Activated CD8-positive, alpha-beta T cell treated with anti-CD3 and anti-CD28 coated beads for 36 hours (primary cell): ENCODE data around the gene PKHD1. TPM values are rescaled to one million over a fixed set of nuclear protein-coding genes. Genes with fewer than 3 reads are reported as not detected.

Experiments
- ATAC-seq: fragments of 200-7000 bp; cut with Tn5 transposase; one replicate; pipeline ENCODE4 v1.10.0; 2021; ENCODE audit warnings: mild to moderate bottlenecking, moderate library complexity
- CTCF ChIA-PET: fragments of 350-600 bp; sonication (Branson Sonifier 250); formaldehyde crosslinking; loops from one replicate; lab custom pipeline; 2021; ENCODE audit warnings: antibody characterized with exemption; lab: Charles Lee
- POLR2A ChIA-PET: fragments of 350-600 bp; sonication (Branson Sonifier 250); formaldehyde crosslinking; loops from one replicate; lab custom pipeline; 2021; ENCODE audit warnings: antibody characterized with exemption; lab: Charles Lee
- DNase-seq: peaks from one replicate; pipeline ENCODE4 v3.0.0-alpha.2; 2020
- H3K27ac Mint-ChIP-seq: one replicate; pipeline ENCODE4 v1.8.0; 2021; ENCODE audit warnings: mild to moderate bottlenecking, mixed read lengths
- H3K27me3 Mint-ChIP-seq: one replicate; pipeline ENCODE4 v1.8.0; 2021; ENCODE audit warnings: mixed read lengths
- H3K36me3 Mint-ChIP-seq: one replicate; pipeline ENCODE4 v1.8.0; 2021; ENCODE audit warnings: low read depth, mixed read lengths
- H3K4me1 Mint-ChIP-seq: one replicate; pipeline ENCODE4 v1.8.0; 2021; ENCODE audit warnings: low read depth, mixed read lengths
- H3K4me3 Mint-ChIP-seq: one replicate; pipeline ENCODE4 v1.8.0; 2021; ENCODE audit warnings: mild to moderate bottlenecking, moderate library complexity, mixed read lengths
- H3K9me3 Mint-ChIP-seq: one replicate; pipeline ENCODE4 v1.8.0; 2021; ENCODE audit warnings: mixed read lengths
- intact Hi-C: fragments of 100-400 bp; cut with micrococcal nuclease; formaldehyde crosslinking; loops from one replicate; pipeline ENCODE4 v1.10.0; 2022
- total RNA-seq, 2 experiments: library from RNA; stranded (reverse); gene quantifications; one replicate each; pipeline ENCODE4 v1.2.3, GENCODE V29; 2021
- TF ChIP-seq, protein P1 (sequence below): fragments of 200-600 bp; IDR thresholded peaks from one replicate; pipeline ENCODE4 v1.8.0; 2022; ENCODE audit warnings: antibody characterized with exemption, mild to moderate bottlenecking

The PKHD1 gene
- total RNA-seq, 2 experiments from 2014 or later = not detected

DNA sequence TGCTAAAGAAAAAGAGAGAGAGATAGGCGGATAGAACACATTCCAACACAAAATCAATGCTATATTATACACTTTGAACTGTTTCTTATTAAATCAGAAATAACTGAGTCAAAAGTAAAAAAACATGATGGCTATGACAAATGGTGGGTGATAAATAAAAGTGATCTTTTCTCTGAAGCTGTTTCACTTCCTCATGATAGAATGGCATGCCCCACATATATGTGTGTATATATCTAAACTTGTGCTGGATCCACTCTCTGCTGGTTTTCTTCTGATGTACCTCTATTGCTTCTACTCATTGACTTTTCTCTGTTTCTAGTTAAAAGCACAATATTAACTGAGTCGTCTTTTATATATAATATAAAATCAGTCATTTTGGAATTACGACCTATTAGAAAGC, 429.9 kb downstream of the PKHD1 start:
- H3K4me3 Mint-ChIP-seq = no peak overlapping the region
- peaks cover under 1% of the 10 kb centered on the region for H3K9me3 Mint-ChIP-seq
- no peaks in the 10 kb centered on the region for H3K27me3 Mint-ChIP-seq
- ATAC-seq (no peak), DNase-seq (no peak)
- ChIA-PET CTCF (interaction anchor here (1.0 kb wide), 1 partner anchor 39 kb away, joined by 3 read pairs; no protein-coding TSS in a partner anchor), POLR2A (no interaction called here)
- H3K27ac Mint-ChIP-seq = no peak overlapping the region
- TF ChIP-seq, protein P1, sequence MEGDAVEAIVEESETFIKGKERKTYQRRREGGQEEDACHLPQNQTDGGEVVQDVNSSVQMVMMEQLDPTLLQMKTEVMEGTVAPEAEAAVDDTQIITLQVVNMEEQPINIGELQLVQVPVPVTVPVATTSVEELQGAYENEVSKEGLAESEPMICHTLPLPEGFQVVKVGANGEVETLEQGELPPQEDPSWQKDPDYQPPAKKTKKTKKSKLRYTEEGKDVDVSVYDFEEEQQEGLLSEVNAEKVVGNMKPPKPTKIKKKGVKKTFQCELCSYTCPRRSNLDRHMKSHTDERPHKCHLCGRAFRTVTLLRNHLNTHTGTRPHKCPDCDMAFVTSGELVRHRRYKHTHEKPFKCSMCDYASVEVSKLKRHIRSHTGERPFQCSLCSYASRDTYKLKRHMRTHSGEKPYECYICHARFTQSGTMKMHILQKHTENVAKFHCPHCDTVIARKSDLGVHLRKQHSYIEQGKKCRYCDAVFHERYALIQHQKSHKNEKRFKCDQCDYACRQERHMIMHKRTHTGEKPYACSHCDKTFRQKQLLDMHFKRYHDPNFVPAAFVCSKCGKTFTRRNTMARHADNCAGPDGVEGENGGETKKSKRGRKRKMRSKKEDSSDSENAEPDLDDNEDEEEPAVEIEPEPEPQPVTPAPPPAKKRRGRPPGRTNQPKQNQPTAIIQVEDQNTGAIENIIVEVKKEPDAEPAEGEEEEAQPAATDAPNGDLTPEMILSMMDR = no peak
- H3K36me3 Mint-ChIP-seq = no peaks in the 10 kb centered on the region
- intact Hi-C loops = no loop called here
- H3K4me1 Mint-ChIP-seq = no peaks in the 10 kb centered on the region

DNA sequence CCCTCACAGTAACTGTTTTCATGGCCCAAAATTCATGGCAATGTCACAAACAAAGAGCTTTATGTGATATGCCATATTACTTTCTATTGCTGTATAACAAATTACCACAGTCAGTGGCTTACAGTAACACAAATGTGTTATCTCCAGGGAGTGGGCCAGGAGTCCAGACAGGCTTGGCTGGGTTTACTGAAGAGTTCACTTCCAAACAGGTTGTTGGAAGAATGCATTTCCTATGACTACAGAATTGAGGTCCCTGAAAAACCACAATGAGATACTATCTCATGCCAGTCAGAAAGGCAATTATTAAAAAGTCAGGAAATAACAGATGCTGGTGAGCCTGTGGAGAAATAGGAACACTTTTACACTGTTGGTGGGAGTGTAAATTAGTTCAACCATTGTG, 431.9 kb downstream of the PKHD1 start:
- H3K4me1 Mint-ChIP-seq = no peaks in the 10 kb centered on the region
- no peaks in the 10 kb centered on the region for H3K27me3 Mint-ChIP-seq
- ATAC-seq (no peak), DNase-seq (no peak)
- CTCF ChIA-PET = no interaction called here
- no peaks in the 10 kb centered on the region for H3K9me3 Mint-ChIP-seq
- TF ChIP-seq, protein P1 = no peak
- intact Hi-C loops = no loop called here
- no peaks in the 10 kb centered on the region for H3K36me3 Mint-ChIP-seq
- POLR2A ChIA-PET = no interaction called here
- H3K4me3 Mint-ChIP-seq = no peak overlapping the region
- H3K27ac Mint-ChIP-seq = no peak overlapping the region

DNA sequence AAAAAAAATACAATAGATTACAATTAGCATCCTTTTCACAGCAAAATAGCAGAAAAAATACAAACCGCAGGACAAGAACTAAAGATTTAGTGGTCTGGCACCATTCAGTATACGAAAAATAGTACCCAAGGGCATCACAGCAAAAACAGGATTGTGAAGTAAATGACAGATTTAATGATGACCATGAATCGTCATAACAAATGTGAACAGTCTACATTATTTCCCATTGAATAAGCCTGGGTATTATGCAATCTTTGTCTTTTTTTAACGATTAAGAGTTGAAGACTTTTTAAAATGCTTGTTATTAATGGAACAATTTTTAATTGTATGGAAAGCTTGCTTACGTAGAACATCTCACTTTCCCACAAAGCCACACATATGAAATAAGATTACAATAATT, 432.8 kb downstream of the PKHD1 start:
- Mint-ChIP-seq H3K27ac (no peak overlapping the region), H3K4me3 (no peak overlapping the region), H3K27me3 (no peaks in the 10 kb centered on the region), H3K9me3 (no peaks in the 10 kb centered on the region), H3K36me3 (no peaks in the 10 kb centered on the region), H3K4me1 (no peaks in the 10 kb centered on the region)
- intact Hi-C loops = no loop called here
- DNase-seq = no peak
- TF ChIP-seq, protein P1 = no peak
- ATAC-seq = no peak
- ChIA-PET CTCF (no interaction called here), POLR2A (no interaction called here)

GRCh38 chr6:51651132-51651817, 436.1 kb downstream of the PKHD1 start:
- no peak overlapping the region for H3K4me3 Mint-ChIP-seq
- H3K27ac Mint-ChIP-seq = no peak overlapping the region
- ChIA-PET POLR2A (no interaction called here), CTCF (no interaction called here)
- H3K4me1 Mint-ChIP-seq = no peaks in the 10 kb centered on the region
- DNase-seq = no peak
- no peaks in the 10 kb centered on the region for H3K27me3 Mint-ChIP-seq
- H3K9me3 Mint-ChIP-seq = no peaks in the 10 kb centered on the region
- TF ChIP-seq, protein P1 = no peak
- intact Hi-C loops = no loop called here
- H3K36me3 Mint-ChIP-seq = no peaks in the 10 kb centered on the region
- ATAC-seq = no peak

- ATAC-seq (no peak), DNase-seq (no peak)
- Mint-ChIP-seq H3K27ac (no peak overlapping the region), H3K4me3 (no peak overlapping the region), H3K9me3 (no peaks in the 10 kb centered on the region), H3K4me1 (no peaks in the 10 kb centered on the region), H3K36me3 (no peaks in the 10 kb centered on the region), H3K27me3 (no peaks in the 10 kb centered on the region)
- ChIA-PET CTCF (no interaction called here), POLR2A (no interaction called here)
- TF ChIP-seq, protein P1 = no peak
- intact Hi-C loops = no loop called here
These were observed 438.6 kb downstream of the PKHD1 start for GRCh38 chr6:51648774-51649173.
